ENCODE measurements around the gene DCAF15.

Gene DCAF15

DNA sequence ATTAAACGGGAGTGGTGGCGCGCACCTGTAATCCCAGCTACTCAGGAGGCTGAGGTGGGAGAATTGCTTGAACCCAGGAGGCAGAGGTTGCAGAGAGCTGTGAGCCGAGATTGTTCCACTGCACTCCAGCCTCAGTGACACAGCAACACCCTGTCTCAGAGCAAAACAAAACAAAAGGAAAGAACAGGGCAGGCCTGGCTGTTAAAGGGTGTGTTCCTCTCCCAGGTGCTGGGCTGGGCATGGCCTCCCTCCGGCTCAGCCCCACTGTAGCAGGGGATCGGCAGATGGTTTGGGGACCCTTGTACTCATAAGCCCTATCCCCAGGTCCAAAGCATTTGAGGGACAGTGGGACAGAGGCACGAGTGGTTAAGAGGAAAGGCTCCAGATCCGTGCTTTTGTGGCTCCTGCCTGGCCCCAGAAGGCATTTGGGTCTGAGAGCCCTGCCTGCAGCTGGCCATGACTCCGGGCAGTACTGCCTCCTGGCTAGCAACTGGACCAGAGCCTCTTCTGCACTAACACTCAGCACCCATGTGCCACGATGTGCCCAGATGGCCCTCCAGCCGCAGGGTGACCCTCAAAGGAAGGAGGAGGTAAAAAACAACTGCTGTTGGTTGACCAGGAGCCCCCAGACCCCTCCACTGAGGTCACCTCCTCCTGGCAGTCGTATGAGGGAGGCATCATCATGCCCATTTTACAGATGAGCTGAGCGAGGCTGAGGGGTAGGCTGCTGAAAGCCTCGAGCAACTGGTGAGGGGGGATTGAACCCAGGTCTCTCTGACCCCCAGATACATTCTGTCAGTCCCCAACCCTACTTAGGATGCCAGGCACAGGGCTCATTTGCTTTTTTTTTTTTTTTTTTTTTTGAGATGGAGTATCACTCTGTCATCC, 43.8 kb downstream of the DCAF15 start:
- DNase-seq: no peak

DNA sequence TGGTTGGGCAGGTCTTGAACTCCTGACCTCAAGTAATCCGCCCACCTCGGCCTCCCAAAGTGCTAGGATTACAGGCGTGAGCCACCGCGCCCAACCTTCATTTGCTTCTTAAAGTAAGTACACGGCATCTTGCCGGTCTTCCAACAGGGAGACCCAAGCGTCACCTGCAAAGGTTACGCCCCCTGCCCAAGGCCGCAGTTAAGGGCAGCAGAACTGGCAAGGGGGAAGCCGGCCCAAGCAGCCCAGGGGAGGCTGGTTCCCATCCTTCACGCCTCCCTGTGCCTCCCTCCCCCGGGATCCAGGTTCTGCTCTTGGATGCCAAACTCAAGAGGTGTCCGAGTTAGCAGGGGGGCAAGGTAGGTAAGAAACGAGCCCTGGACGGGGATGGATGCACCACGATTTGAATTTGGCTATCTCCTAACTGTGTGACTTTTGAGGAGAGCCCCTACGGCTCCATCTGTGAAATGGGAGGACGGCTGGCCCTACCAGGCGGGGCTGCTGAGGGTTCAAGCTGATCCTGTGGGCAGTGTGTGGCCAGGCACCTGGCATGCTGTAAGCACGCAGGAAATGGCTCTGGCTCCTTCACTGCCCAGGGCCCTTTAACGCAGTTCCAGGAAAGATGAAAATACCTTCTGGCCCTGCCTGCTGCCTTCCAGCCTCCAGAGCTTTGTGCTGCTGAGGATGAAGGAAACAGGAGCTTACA, 44.8 kb downstream of the DCAF15 start:
- no peak for DNase-seq

DNA sequence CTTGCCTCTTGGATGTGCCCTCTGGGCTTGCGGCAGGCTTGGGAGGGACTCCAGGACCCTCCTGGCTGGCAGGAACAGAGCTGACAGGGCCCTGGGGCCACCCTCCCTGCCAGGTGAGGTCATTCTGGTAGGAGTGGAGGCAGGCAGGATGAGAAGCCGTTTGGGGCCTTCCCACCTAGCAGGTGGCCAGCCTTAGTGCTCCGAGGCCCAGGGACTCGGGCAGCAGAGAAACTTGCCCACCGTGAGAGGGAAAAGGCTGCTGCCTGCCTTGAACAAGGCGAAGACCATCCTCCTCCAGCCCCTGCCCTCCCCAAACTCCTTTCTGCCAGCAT, 45.3 kb downstream of the DCAF15 start:
- no peak for DNase-seq

- no peak for DNase-seq
These were observed 46.1 kb downstream of the DCAF15 start for GRCh38 chr19:13998426-13998825.

DNA sequence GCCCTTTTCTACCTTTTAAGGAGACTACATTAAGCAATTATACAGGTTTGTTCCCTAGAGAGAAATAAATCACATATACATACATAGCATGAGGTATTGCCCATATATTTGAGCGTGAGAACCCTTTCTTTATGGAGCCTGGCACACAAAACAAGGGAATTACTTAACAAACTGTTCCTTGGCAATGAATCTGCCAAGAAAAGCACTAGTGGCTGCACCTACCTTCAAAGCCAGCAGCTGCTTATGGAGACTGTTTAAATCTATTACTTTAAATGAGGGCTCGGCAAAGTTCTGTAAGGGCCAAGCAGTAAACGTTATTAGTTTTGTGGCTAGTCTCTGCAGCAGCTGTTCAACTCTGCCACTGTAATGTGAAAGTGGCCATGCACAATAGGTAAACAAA, 46.8 kb downstream of the DCAF15 start:
- DNase-seq: no peak

DNA sequence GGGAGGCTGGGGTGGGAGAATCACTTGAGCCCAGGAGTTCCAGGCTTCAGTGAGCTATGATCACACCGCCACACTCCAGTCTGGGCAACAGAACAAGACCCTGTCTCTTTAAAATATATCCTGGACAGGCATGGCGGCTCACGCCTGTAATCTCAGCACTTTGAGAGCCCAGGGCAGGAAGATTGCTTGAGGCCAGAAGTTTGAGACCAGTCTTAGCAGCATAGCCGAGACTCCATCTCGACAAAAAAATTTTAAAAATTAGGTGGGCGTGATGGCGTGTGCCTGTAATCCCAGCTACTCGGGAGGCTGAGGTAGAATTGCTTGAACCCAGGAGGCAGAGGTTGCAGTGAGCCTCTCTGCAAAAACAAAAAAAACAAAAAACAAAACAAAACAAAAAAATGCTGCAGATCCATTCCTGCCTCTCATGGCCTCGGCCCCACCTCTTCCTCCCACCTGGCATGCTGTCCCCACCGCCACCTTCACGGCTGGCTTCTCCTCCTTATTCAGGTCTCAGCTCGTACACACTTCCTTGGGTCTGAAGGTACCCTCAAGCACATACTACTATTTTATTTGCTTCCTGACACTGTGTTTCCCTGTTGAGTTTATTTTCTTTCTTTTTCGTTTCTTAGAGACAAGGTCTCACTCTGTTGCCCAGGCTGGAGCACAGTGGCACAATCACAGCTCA, 48.5 kb downstream of the DCAF15 start:
- DNase-seq: no peak

DNA sequence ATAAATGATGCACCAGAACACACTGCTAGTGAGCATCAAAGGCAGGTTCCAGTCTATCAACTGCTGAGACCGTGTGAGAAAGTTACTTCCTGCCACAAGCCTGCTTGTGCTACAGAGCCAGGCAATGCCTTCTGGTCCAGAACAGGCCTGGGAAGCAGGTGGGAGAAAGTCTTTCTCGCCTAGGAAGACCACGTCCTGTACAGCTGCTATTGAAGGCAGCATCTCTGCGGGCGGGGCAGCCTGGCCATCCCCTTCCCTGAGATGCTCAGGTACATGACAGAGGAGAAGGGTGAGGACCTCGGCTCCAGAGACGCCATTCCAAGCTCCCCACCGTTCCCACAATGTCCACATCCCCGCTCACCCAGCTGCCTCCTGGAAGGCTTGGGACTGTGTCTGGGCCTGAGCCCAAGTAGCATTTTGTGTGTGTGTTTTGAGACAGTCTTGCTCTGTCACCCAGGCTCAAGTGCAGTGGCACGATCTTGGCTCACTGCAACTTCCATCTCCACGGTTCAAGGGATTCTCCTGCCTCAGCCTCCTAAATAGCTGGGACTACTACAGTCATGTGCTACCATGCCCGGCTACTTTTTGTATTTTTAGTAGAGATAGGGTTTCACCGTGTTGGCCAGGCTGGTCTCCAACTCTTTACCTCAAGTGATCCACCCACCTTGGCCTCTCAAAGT, 50.4 kb downstream of the DCAF15 start:
- DNase-seq: no peak

DNA sequence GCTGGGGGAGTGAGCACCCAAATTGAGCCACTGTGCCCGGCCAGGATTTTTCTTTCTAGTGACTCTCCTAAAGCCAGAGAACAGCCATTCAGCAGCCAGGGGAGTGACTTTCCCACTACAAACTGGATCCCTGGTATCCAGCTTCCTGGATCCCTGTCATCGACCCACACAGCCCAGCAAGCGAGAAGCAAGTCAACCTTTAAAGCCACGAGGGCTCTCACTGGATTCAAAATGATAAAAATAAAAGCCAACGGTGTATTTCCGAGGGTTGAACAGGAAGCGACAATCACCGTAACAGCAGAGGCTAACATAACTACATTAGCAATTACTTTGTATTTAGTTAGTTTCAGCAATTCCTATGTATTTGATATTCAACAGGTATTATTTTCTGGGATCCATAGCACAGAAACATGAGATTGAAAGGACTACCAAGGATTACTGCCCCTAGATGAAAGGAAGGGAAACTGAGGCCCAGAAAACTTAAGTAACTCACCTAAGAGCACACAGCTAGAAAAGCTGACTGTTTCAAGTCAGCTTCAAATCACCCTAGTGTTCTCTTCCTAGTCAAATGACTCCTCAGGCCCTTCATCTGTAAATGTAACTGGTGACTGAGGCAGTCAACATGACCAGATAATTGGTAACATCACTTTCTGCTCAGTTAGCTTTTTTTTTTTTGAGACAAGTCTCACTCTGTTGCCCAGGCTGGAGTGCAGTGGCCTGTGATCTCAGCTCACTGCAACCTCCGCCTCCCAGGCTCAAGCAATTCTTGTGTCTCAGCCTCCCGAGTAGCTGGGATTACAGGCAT, 51.1 kb downstream of the DCAF15 start:
- DNase-seq: no peak

GRCh38 chr19:14004619-14005348, 52.5 kb downstream of the DCAF15 start:
- no peak for DNase-seq

- peak; percentile 9 for DNase-seq
These were observed 53.2 kb downstream of the DCAF15 start for GRCh38 chr19:14005349-14006084.

DNA sequence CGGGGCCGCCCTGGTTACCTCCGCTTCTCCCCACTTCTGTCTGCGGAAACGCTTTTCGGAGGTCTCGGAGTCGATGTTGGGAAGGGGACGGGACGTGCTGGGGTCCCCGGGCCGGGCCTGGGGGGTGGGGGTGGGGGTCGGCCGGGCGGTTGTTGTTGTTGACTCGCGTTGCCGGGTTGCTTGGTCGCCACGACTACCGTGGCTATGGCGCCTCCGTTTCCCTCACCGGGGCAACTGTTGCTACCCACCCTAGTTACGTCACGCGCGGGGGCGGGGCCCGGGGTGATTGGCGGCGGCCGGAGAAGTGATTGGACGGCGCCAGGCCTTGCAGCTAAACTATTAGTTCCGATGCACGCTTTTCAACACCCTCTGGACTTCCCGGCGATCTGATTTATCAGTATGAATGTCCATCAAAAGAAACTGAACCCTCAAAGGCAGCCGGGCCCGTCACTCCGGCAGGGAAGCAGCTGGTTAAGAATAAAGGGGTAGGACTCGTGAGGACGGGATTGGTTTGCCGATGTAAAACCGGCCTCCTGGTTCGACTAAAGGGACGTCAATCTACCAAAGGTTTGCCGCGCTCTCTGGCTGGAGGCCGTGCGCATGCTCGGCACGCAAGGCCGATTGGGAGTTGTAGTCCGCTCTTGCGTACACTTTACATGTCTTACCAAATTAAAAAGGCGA, 53.9 kb downstream of the DCAF15 start, which contains the start of gene RFX1:
Gene RFX1 (minus strand): TSS at position 236 of the 681 bp plus-strand sequence. CDS start 12,477 bp downstream, outside the sequence.
- DNase-seq: peak; percentile 99

DNA sequence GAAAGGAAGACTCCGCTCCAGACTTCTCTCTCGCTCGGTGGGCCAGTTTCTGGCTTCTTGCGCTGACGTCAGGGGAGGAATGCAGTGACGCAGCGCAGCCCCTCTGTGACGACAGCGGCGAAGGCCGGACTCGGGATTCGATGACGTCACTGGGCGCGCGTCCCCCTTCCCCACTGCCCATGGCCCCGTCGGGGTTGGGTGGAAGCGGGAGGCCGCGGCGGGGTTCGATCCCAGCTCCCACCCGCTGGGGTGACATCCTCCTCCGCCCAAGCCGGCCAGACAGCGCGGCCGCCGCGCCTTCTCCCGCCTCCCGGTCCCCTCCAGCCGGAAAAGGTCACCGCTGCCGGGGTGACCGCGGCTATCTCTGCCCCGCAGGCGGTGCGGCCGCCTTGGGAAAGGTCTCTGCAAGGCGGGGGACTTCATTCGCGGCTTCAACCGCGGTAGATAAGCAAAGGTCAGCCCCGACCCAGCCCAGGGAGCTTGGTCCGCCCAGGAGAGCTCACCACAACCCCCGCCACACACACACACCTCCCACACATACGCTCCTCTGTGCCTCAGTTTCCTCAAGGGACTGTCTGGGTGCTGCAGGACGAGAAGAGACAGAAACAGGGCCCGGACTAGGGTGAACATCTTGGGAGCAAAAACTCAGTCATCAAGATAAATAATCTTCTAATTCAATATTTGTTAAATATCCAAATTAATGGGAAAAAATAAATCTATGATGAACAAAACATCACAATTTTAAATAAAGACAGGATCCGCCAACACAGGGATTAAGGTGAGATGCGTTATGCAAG, 54.7 kb downstream of the DCAF15 start:
- DNase-seq: no peak
